Subcutaneous adipose tissue (tissue), 4 donors: ENCODE data around the gene ARHGEF10L. TPM values are rescaled to one million over a fixed set of nuclear protein-coding genes. Genes with fewer than 3 reads are reported as not detected.

Source experiments
- CTCF ChIP-seq: fragments of 450-650 bp; IDR thresholded peaks from one replicate; pipeline ENCODE4 v1.5.1; 2016; ENCODE audit warnings: low read depth, mild to moderate bottlenecking, control low read depth, antibody characterized with exemption, moderate library complexity
- total RNA-seq, 4 donors: library from RNA; depleted of rRNA; stranded (reverse); fragments of >200 nt; gene quantifications; one replicate each; pipeline ENCODE4 v1.1.0, GENCODE V29; 2016

ARHGEF10L gene
- total RNA-seq, 4 donors from 2014 or later: 19.1 to 54.6 (median 41.7) TPM

- no peak for TF ChIP-seq CTCF
Observed at GRCh38 chr1:17599291-17599953, 59.9 kb downstream of the ARHGEF10L start.

- TF ChIP-seq CTCF: no peak
Observed at GRCh38 chr1:17599954-17600300, 60.4 kb downstream of the ARHGEF10L start.

GRCh38 chr1:17600321-17600720, 60.8 kb downstream of the ARHGEF10L start:
- TF ChIP-seq CTCF: no peak

- no peak for TF ChIP-seq CTCF
Observed at GRCh38 chr1:17601643-17602382, 62.3 kb downstream of the ARHGEF10L start.

- no peak for TF ChIP-seq CTCF
Observed at GRCh38 chr1:17603091-17603841, 63.8 kb downstream of the ARHGEF10L start.

GRCh38 chr1:17605582-17606344, 66.3 kb downstream of the ARHGEF10L start:
- no peak for TF ChIP-seq CTCF
